Fibroblast of upper back skin (primary cell): ENCODE data around the gene CCDC122.

Source experiments
- DNase-seq: peaks from one replicate; pipeline ENCODE4 v3.0.0-alpha.2; 2013

CCDC122 gene

GRCh38 chr13:43799191-43799590 lies 80.3 kb downstream of the CCDC122 start:
- no peak for DNase-seq

GRCh38 chr13:43797869-43798268 lies 81.7 kb downstream of the CCDC122 start:
- peak; percentile 46 for DNase-seq

- no peak for DNase-seq
Measured at GRCh38 chr13:43797159-43797558, 82.4 kb downstream of the CCDC122 start.

GRCh38 chr13:43794416-43794815 lies 85.1 kb downstream of the CCDC122 start:
- no peak for DNase-seq

- peak; percentile 91 for DNase-seq
Measured at GRCh38 chr13:43792076-43792881, 87.3 kb downstream of the CCDC122 start.

GRCh38 chr13:43787997-43788396 lies 91.5 kb downstream of the CCDC122 start:
- DNase-seq: peak; percentile 73

- DNase-seq: no peak
Measured at GRCh38 chr13:43787518-43787891, 92.0 kb downstream of the CCDC122 start.

- peak; percentile 76 for DNase-seq
Measured at GRCh38 chr13:43786766-43787517, 92.6 kb downstream of the CCDC122 start, which contains the start of gene ENOX1. ENOX1 (minus strand) TSS chr13:43786972.

- DNase-seq: no peak
Measured at GRCh38 chr13:43786472-43786765, 93.1 kb downstream of the CCDC122 start.
